ENCODE results near the gene CFDP1.

The CFDP1 gene

DNA sequence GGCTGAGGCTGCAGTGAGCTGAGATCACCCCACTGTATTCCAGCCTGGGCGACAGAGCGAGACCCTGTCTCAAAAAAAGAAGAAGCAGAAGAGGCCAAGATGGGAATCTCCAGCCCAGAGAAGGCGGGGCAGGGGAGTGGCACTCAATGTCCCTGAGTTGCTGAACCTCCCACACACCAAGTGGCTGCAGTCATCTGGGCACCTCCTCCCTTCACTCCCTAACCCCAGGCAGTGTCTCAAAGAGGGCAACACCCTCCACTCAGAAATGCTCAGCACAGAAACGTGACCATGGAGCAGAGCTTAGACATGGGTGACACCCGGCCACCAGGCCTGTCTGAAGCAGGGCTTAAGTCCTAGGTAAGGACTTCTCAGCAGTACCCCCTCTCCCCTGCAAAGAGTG, 145.6 kb downstream of the CFDP1 start:
- TF ChIP-seq SIN3A (IDR thresholded peaks at IDR 0.05; ENCODE audit: borderline replicate concordance, insufficient read depth, low read length): no peak

DNA sequence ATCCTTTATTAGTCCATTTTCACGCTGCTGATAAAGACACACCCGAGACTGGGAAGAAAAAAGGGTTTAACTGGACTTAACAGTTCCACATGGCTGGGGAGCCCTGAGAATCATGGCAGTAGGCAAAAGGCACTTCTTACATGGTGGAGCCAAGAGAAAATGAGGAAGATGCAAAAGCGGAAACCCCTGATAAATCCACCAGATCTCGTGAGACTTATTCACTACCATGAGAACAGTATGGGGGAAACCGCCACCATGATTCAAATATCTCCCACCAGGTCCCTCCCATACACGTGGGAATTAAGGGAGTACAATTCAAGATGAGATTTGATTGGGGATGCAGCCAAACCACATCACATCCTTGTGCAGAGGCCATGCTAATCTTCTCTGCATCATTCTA, 146.9 kb downstream of the CFDP1 start:
- TF ChIP-seq TAF1 (IDR thresholded peaks at IDR 0.05; ENCODE audit: borderline replicate concordance, insufficient read depth, low read length) (no peak), SIN3A (IDR thresholded peaks at IDR 0.05; ENCODE audit: borderline replicate concordance, insufficient read depth, low read length) (no peak), POLR2AphosphoS5 (IDR thresholded peaks at IDR 0.05; ENCODE audit: low read depth, low read length) (no peak), FOXP2 (optimal IDR thresholded peaks at IDR 0.05; ENCODE audit: borderline replicate concordance, extremely low read depth, extremely low read length, insufficient read depth) (no peak)
- TF ChIP-seq, protein P1, sequence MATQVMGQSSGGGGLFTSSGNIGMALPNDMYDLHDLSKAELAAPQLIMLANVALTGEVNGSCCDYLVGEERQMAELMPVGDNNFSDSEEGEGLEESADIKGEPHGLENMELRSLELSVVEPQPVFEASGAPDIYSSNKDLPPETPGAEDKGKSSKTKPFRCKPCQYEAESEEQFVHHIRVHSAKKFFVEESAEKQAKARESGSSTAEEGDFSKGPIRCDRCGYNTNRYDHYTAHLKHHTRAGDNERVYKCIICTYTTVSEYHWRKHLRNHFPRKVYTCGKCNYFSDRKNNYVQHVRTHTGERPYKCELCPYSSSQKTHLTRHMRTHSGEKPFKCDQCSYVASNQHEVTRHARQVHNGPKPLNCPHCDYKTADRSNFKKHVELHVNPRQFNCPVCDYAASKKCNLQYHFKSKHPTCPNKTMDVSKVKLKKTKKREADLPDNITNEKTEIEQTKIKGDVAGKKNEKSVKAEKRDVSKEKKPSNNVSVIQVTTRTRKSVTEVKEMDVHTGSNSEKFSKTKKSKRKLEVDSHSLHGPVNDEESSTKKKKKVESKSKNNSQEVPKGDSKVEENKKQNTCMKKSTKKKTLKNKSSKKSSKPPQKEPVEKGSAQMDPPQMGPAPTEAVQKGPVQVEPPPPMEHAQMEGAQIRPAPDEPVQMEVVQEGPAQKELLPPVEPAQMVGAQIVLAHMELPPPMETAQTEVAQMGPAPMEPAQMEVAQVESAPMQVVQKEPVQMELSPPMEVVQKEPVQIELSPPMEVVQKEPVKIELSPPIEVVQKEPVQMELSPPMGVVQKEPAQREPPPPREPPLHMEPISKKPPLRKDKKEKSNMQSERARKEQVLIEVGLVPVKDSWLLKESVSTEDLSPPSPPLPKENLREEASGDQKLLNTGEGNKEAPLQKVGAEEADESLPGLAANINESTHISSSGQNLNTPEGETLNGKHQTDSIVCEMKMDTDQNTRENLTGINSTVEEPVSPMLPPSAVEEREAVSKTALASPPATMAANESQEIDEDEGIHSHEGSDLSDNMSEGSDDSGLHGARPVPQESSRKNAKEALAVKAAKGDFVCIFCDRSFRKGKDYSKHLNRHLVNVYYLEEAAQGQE (IDR thresholded peaks at IDR 0.05; ENCODE audit: insufficient read depth in 1 of 2, low read depth in 2 of 2, low read length in 2 of 2): no peak

DNA sequence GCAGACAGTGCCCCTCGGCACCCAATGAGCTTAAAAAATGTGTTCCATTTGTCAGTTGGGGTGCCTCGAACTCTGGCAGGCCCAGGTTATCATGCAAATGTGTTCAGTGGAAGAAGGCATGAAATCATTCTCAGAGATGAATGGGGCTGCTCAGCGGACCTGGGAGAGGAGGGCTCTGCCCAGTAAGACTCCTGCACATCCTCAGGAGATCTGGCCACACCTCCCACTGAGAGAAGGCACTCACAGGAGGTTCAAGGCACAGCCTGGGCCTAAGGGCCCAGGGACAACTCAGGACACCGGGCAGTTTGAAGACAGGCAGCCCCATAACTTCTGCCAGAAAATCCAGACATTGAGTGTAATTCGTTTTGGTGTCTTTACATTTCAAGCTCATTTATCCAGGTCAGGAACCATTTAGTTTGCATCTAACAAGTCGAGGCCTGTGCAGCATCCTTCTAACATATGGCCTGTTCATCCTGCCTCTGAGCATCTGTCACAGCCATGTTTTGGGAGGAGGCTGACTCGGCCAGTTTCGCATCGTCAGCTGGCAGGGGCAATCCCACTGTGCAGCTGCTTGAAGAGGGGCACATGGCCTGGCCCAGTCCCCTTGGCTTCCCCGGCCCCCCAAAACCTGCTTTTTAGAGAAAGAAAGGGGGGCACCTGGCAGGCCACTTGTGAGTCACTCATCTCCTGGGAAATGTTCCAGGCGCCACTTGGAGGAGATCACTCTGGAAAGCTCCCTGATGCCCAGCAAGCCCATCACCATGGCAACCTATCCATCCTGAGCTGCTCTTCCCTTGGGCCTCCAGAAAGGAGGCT, 150.6 kb downstream of the CFDP1 start:
- TF ChIP-seq FOXP2 (optimal IDR thresholded peaks at IDR 0.05; ENCODE audit: borderline replicate concordance, extremely low read depth, extremely low read length, insufficient read depth) (no peak), TAF1 (IDR thresholded peaks at IDR 0.05; ENCODE audit: borderline replicate concordance, insufficient read depth, low read length) (no peak), SIN3A (IDR thresholded peaks at IDR 0.05; ENCODE audit: borderline replicate concordance, insufficient read depth, low read length) (no peak), POLR2AphosphoS5 (IDR thresholded peaks at IDR 0.05; ENCODE audit: low read depth, low read length) (no peak)
- TF ChIP-seq, protein P1 (IDR thresholded peaks at IDR 0.05; ENCODE audit: insufficient read depth in 1 of 2, low read depth in 2 of 2, low read length in 2 of 2): no peak

DNA sequence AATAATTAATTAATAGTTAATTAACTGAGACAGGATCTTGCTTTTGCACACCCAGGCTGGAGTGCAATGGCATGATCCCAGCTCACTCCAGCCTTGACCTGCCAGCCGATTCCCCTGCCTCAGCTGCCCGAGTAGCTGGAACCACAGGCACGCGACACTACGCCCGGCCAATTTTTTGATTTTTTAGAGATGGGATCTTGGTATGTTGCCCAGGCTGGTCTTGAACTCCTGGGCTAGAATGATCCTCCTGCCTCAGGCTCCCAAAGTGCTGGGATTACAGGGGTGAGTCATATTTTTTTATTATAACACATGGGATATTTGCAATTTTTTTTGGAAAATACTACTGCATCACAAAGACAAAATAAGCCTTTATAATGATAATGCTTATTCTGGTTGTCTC, 151.5 kb downstream of the CFDP1 start:
- no peak for TF ChIP-seq SIN3A (IDR thresholded peaks at IDR 0.05; ENCODE audit: borderline replicate concordance, insufficient read depth, low read length)
- TF ChIP-seq, protein P1 (IDR thresholded peaks at IDR 0.05; ENCODE audit: insufficient read depth in 1 of 2, low read depth in 2 of 2, low read length in 2 of 2): no peak
- no peak for TF ChIP-seq FOXP2 (optimal IDR thresholded peaks at IDR 0.05; ENCODE audit: borderline replicate concordance, extremely low read depth, extremely low read length, insufficient read depth)
- TF ChIP-seq TAF1 (IDR thresholded peaks at IDR 0.05; ENCODE audit: borderline replicate concordance, insufficient read depth, low read length): no peak
- no peak for TF ChIP-seq POLR2AphosphoS5 (IDR thresholded peaks at IDR 0.05; ENCODE audit: low read depth, low read length)

DNA sequence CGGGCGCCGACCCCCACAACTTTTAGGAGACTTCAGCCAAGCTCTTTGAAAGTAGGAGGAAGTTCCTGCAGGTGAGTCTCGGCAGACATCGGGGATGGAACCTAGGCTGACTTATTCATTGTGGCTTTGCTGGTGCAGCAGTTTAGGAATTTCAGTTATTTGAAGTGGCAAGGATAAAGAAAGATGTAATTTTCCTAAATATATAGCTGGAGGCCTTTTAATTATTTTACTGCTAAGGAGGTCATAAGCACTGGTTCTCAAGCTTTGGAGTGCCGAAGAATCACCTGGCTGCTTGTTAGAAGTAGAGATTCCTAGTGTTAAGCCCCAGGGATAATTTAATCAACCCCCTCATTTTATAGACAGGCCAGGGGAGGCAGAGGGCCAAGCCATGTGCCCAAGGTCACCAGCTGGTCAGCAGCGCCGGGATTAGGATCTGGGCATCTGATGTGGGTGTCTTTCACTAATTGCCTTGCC, 152.9 kb downstream of the CFDP1 start:
- no peak for TF ChIP-seq SIN3A (IDR thresholded peaks at IDR 0.05; ENCODE audit: borderline replicate concordance, insufficient read depth, low read length)
- TF ChIP-seq POLR2AphosphoS5 (IDR thresholded peaks at IDR 0.05; ENCODE audit: low read depth, low read length): no peak
- TF ChIP-seq TAF1 (IDR thresholded peaks at IDR 0.05; ENCODE audit: borderline replicate concordance, insufficient read depth, low read length): no peak
- TF ChIP-seq, protein P1 (IDR thresholded peaks at IDR 0.05; ENCODE audit: insufficient read depth in 1 of 2, low read depth in 2 of 2, low read length in 2 of 2): no peak
- no peak for TF ChIP-seq FOXP2 (optimal IDR thresholded peaks at IDR 0.05; ENCODE audit: borderline replicate concordance, extremely low read depth, extremely low read length, insufficient read depth)

Data from PFSK-1 (cell line).